Stimulated activated CD4-positive, alpha-beta T cell treated with anti-CD3 and anti-CD28 coated beads, Interleukin-12 subunit alpha, Interleukin-12 subunit beta, amount 100 ng/mL, for 48 hours (primary cell): ENCODE data around the gene SNX17.
"Not testable (repeated sequence)": the region's sequence is repeated elsewhere in the genome, so short reads cannot be mapped to it uniquely, and the experiment has no call there.

Source experiments
- DNase-seq, 3 donors: peaks; one replicate each; pipeline ENCODE4 v3.0.0-alpha.2; 2020; ENCODE audit warnings: low read depth in 2 of 3, low spot score in 1 of 3

The SNX17 gene

GRCh38 chr2:27370026-27370815 is at the start of gene SNX17, which contains the start of gene EIF2B4:
SNX17 (plus strand) TSS chr2:27370616; CDS start chr2:27370744, 128 bp downstream.
EIF2B4 (minus strand) TSS chr2:27370338; CDS start chr2:27370314, 24 bp downstream.
- DNase-seq, result peak; percentile 99

- DNase-seq, result no peak
Measured at GRCh38 chr2:27320958-27321543, 49.4 kb upstream of the SNX17 start.

DNA sequence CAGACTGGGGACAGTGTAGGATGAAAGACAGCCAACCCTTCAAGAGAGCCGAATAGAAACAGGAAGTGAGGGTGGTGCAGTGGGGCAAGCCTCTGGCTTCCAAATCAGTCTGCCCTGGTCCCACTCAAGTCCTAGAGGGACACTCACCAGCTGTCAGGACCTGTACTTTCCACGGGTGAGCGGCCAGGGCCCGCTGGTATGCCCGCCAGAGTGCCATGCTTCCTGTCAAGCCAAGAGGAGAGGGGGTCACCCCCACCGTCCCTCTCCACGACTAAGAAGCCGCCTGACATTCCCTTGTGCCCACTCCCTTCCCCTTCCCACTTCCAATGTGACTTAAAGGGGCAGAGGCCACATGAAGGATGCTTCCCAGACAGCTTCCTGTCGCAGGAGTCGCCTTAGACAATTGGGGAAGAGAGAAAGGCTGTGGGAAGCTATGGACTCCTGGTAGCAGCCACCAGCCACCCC is 48.1 kb upstream of the SNX17 start:
- no peak for DNase-seq

DNA sequence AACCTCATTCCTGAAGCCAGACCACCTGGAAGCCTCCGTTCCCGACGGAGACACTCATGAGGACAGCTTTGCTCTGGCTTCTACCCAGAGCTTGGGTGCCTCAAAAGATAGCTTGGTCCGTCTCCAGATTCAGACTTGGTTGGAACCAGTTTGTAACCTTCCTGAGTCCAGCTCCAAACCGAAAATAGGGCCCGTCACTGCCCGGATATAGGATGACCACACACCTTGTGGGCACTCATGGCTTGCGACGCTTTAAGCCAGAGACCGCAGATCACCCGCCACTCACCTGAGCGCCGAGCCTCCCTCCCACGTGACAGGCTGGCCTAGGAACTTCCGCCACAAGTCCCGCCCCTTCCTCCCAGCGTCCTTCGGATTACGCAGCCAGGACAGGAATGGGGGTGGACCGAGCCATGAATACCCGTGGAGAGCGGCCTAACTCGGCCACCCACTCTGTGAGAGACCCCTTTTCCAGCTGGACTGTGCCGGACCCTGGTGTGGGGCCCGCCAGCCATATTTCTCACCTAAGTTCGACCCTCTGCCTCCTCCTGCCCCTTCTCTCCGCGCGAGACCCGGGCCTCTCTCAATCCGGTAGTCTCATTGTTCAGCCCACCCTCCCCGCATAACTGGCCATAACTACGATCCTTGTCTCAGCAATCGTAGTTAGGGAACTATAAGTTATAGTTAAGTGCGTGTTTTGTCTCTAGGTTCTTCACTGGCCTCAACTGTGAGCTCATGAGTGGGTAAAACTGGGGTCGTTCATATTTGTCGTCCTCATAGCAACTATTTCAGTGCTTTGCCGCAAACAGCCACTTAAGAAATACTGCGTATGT is 47.4 kb upstream of the SNX17 start, which contains the start of gene MPV17:
TSS of gene MPV17 (minus strand) at position 332 of the 830 bp plus-strand sequence. CDS start 580 bp downstream, outside the sequence.
- peak; percentile 77 to 87 (median 80) for DNase-seq

GRCh38 chr2:27323596-27324285 is 46.7 kb upstream of the SNX17 start:
- no peak for DNase-seq

DNA sequence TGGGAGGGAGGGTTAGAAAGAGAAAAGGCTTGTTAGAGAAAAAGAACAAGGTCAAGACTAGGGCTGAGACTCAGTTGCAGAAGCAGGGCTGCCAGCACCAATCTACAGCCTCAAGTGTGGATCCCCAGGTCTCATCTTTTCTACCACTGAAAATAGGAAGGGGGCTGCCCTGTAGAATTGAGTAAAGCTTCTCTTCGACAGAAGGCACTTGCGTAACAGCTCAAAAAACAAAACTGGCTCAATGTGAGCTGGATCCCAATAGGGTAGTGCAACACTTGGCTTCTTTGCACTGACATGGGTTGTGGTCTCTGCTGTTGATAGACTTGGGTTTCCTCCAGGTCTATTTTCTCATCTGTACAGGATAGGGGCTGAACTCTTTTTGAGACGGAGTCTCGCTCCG is 45.7 kb upstream of the SNX17 start:
- no peak for DNase-seq

GRCh38 chr2:27335311-27335710 is 35.1 kb upstream of the SNX17 start:
- no peak for DNase-seq

GRCh38 chr2:27336173-27336572 is 34.2 kb upstream of the SNX17 start:
- no peak for DNase-seq

DNA sequence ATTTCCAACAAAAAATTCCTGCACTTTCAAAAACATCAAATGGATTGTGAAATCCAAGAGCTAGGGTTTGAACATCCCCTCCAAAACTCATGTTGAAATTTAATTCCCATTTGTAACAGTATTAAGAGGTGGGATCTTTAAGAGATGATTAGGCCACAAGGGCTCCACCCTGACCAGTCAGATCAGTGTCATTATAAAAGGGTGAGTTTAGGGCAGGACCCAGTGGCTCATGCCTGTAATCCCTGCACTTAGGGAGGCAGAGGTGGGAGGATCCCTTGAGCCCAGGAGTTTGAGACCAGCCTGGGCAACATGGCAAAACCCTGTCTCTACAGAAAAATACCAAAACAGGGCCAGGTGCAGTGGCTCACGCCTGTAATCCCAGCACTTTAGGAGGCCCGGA is 22.8 kb upstream of the SNX17 start:
- DNase-seq, result no peak

GRCh38 chr2:27350106-27350693 is 20.2 kb upstream of the SNX17 start:
- DNase-seq, result no peak

GRCh38 chr2:27351802-27352598 is 18.4 kb upstream of the SNX17 start:
- DNase-seq, result peak in 1 of 3 donors; percentile 17

DNA sequence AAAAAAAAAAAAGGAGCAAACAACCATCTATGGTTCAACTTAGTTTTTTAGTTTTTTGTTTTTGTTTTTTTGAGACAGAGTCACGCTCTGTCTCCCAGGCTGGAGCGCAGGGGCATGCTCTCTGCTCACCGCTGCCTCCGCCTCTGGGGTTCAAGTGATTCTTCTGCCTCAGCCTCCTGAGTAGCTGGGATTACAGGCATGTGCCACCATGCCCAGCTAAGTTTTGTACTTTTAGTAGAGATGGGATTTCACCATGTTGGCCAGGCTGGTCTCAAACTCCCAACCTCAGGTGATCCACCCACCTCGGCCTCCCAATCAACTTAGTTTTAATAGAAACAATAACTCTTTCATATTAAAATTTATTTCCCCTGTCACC is 17.0 kb upstream of the SNX17 start:
- DNase-seq, result not testable (repeated sequence)

DNA sequence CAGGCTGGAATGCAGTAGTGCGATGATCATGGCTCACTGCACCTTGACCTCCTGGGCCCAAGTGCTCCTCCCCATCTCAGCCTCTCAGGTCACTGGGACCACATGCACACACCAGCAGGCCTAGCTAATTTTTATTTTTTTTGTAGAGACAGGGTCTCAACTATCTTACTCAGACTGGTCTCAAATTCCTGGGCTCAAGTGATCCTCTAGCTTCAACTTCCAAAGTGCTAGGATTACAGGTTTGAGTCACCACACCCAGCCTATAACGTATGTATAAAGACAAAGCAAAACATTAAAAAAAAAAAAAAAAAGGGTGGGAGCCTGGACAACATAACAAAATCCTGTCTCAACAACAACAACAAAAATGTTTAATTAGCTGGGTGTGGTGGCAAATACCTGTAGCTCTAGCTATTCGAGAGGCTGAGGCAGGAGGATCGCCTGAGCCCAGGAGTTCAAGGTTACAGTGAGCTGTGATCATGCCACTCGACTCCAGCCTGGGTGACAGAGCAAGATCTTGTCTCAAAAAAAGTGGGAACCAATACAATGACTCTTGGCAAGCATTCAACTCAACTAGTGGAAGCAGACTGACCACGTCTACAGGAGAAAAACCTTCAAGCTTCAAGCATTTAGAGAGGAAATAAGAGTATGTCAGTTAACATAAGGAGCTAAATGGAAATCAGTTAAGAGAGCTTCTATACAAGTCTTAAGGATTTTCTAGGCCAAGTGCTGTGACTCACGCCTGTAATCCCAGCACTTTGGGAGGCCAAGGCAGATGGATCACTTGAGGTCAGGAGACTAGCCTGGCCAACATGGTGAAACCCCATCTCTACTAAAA is 16.4 kb upstream of the SNX17 start:
- no peak for DNase-seq

DNA sequence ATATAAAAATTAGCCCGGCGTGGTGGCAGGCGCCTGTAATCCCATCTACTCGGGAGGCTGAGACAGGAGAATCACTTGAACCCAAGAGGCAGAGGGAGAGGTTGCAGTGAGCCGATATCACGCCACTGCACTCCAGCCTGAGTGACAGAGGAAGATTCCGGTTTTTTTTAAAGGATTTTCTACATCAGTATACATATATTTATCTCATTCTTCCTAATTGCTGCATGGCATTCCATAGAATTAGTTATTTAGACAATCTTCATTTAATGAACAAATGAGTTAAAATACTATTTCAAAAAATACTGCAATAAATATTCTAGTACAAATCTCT is 15.9 kb upstream of the SNX17 start:
- DNase-seq, result no peak

DNA sequence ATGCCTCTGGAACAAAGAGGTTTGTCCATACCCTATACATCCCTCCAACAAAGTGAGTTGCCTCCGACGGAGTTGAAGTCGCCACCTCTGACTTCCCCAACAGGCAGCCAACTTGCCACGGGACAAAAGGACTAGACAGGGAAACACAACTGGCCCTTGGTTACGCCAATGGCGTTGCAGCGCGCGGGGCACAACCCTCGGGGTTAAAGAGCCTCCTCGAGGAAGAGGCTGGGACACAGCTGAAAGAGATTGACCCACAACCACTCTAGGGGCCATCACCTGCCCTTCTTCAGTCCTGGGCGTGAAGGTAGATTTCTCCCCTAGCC is 14.4 kb upstream of the SNX17 start:
- peak in 2 of 3 donors; percentile 38 to 48 for DNase-seq

GRCh38 chr2:27356382-27357181 is 13.8 kb upstream of the SNX17 start, which contains the start of gene GTF3C2:
GTF3C2 (minus strand) TSS chr2:27356764; CDS start chr2:27343554, 13,210 bp downstream.
- peak; percentile 87 to 91 (median 90) for DNase-seq

DNA sequence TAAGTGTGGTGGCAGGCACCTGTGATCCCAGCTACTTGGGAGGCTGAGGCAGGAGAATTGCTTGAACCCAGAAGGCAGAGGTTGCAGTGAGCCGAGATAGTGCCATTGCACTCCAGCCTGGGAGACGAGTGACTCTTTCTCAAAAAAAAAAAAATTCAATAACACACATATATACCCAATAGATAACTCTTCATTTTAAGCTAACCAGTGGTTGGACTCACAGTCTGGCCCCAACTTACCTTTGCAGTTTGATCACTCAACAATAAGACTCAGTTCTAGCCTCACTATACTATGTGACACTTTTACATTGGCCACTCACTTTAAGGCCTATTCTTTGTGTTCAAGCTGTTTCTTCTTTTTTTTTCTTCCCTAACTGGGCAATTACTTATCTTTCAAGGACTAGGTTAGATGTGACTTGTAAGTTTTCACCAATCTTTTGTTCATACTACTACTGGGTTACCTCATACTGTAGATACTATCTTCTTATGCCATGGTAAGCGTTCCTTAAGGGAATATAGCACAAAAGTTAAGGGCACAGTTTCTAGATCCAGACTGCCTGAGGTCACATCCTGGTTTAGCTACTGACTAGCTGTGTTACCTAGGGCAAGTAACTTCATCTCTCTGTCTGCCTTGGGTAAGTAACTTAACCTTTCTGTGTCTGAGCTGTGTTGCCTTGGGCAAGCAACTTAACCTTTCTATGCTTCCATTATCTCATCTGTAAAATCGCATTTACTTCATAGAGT is 7.6 kb upstream of the SNX17 start:
- no peak for DNase-seq
